ENCODE measurements around the gene TOR1AIP1.

The TOR1AIP1 gene

DNA sequence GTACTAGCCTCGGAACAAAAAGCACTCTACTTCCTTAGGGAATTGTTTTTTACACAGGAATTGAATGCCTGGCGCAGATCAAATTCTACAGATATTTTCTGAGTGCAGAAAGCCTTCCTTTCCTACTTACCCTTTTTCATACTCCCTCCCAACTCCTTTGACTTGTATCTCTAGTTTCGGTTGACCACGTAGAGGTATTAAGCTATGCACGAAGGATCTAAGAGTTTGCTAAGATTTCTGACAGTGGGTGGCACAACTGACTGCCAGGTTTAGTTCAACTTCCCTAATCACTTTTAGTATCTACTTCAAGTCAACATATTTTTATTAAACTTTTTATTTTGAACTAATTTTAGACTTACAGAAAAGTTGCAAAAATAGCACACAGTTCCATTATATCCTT lies 9.5 kb upstream of the TOR1AIP1 start:
- Mint-ChIP-seq H3K4me1 (ENCODE audit: low read depth) (peaks cover 44% of the 10 kb centered on the region), H3K27me3 (no peaks in the 10 kb centered on the region), H3K27ac (peak overlapping the region; percentile 38), H3K36me3 (ENCODE audit: low read depth) (peaks cover 47% of the 10 kb centered on the region), H3K9me3 (no peaks in the 10 kb centered on the region), H3K4me3 (no peak overlapping the region)

DNA sequence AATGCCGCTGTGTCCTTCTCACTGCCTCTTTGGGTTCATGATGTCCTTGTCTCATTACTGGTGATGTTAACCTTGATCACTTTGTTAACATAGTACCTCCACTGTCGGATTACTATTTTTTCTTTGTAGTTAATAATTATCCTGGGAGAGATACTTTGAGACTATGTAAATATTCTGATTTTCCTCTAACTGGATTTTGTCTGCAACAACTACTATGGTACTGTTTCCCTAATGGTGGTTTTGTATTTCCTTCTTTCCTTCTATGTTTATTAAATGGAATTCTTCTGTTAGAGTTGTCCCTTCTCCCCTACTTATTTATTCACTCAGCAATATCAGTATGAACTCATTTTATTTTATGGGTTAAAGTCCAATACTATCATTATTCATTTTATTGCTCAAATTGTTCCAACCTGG lies 8.6 kb upstream of the TOR1AIP1 start:
- no peaks in the 10 kb centered on the region for H3K27me3 Mint-ChIP-seq
- peaks cover 43% of the 10 kb centered on the region for H3K36me3 Mint-ChIP-seq (ENCODE audit: low read depth)
- H3K4me1 Mint-ChIP-seq (ENCODE audit: low read depth): peaks cover 53% of the 10 kb centered on the region
- H3K27ac Mint-ChIP-seq: no peak overlapping the region
- no peaks in the 10 kb centered on the region for H3K9me3 Mint-ChIP-seq
- H3K4me3 Mint-ChIP-seq: no peak overlapping the region

GRCh38 chr1:179875596-179876299 lies 6.3 kb upstream of the TOR1AIP1 start:
- H3K9me3 Mint-ChIP-seq: no peaks in the 10 kb centered on the region
- H3K27me3 Mint-ChIP-seq: no peaks in the 10 kb centered on the region
- peak overlapping the region; percentile 17 for H3K4me3 Mint-ChIP-seq
- no peak overlapping the region for H3K27ac Mint-ChIP-seq
- peaks cover 43% of the 10 kb centered on the region for H3K36me3 Mint-ChIP-seq (ENCODE audit: low read depth)
- peaks cover 70% of the 10 kb centered on the region for H3K4me1 Mint-ChIP-seq (ENCODE audit: low read depth)

GRCh38 chr1:179876300-179876715 lies 5.8 kb upstream of the TOR1AIP1 start:
- no peaks in the 10 kb centered on the region for H3K9me3 Mint-ChIP-seq
- H3K36me3 Mint-ChIP-seq (ENCODE audit: low read depth): peaks cover 41% of the 10 kb centered on the region
- H3K27me3 Mint-ChIP-seq: no peaks in the 10 kb centered on the region
- peak overlapping the region; percentile 92 for H3K4me3 Mint-ChIP-seq
- H3K4me1 Mint-ChIP-seq (ENCODE audit: low read depth): peaks cover 73% of the 10 kb centered on the region
- peak overlapping the region; percentile 45 for H3K27ac Mint-ChIP-seq

- H3K4me1 Mint-ChIP-seq (ENCODE audit: low read depth): peaks cover 67% of the 10 kb centered on the region
- peaks cover 30% of the 10 kb centered on the region for H3K36me3 Mint-ChIP-seq (ENCODE audit: low read depth)
- no peaks in the 10 kb centered on the region for H3K27me3 Mint-ChIP-seq
- H3K27ac Mint-ChIP-seq: peak within 1 kb of the TSS; percentile 94
- peak within 1 kb of the TSS; percentile 92 for H3K4me3 Mint-ChIP-seq
- no peaks in the 10 kb centered on the region for H3K9me3 Mint-ChIP-seq
These were observed 4.4 kb upstream of the TOR1AIP1 start, which contains the start of gene TOR1AIP2 for GRCh38 chr1:179877586-179878265. Gene TOR1AIP2 (minus strand): TSS chr1:179877803. CDS start chr1:179852665, 25,138 bp downstream.

DNA sequence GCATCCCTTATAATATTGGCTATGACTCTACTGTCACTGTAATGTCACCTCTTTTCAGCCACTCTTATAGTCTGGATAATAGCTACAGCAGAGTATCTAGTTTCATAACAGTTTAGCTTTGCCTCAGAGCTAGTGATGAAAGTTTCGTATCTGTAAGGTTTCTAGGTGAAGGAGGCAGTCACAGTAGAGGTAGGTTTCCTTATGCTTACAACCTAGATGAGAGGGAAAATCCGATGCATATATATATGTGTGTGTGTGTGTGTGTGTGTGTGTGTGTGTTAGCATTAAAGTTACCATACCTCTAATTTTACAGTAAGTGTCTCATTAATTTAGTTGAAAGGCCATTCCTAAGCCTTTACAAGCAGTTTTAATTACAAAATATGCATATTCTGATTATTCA lies 2.3 kb upstream of the TOR1AIP1 start:
- H3K36me3 Mint-ChIP-seq (ENCODE audit: low read depth): peaks cover 25% of the 10 kb centered on the region
- H3K4me3 Mint-ChIP-seq: no peak overlapping the region
- no peak overlapping the region for H3K27ac Mint-ChIP-seq
- H3K9me3 Mint-ChIP-seq: no peaks in the 10 kb centered on the region
- no peaks in the 10 kb centered on the region for H3K27me3 Mint-ChIP-seq
- H3K4me1 Mint-ChIP-seq (ENCODE audit: low read depth): peaks cover 67% of the 10 kb centered on the region

DNA sequence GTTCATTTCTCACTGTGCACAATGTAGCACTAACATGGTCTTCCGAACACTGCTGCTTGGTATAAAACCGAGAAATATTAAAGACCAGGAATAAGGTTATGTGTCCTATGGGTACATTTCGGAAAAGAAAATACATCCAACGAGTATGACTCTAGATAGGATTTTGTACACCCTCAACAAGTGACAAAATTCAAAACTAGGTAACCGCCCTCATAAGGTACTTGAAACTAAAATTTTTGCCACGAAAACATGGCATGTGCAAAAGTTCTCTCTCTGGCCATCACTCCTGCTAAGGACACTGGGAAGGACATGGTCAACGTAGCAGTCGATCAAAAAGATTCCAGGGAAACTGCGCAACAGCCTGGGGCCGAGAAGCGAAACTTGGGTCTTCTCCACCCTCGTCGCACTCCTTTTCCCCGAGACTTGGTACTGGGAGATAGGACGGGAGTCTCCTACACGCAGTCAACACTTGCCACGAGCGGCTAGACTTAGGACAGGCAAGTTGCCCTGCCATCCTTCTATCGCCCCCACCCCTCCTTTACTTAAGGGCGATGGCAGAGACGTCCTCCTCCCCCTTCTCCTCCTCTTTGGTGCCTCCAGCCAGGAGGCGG lies 338 bp upstream of the TOR1AIP1 start:
- no peaks in the 10 kb centered on the region for H3K27me3 Mint-ChIP-seq
- H3K4me1 Mint-ChIP-seq (ENCODE audit: low read depth): peaks cover 68% of the 10 kb centered on the region
- peak overlapping the region; percentile 94 for H3K4me3 Mint-ChIP-seq
- no peaks in the 10 kb centered on the region for H3K9me3 Mint-ChIP-seq
- peak overlapping the region; percentile 99 for H3K27ac Mint-ChIP-seq
- H3K36me3 Mint-ChIP-seq (ENCODE audit: low read depth): peaks cover 26% of the 10 kb centered on the region

- H3K36me3 Mint-ChIP-seq (ENCODE audit: low read depth): peaks cover 31% of the 10 kb centered on the region
- no peaks in the 10 kb centered on the region for H3K9me3 Mint-ChIP-seq
- peak overlapping the region; percentile 99 for H3K27ac Mint-ChIP-seq
- H3K27me3 Mint-ChIP-seq: no peaks in the 10 kb centered on the region
- peaks cover 72% of the 10 kb centered on the region for H3K4me1 Mint-ChIP-seq (ENCODE audit: low read depth)
- H3K4me3 Mint-ChIP-seq: peak overlapping the region; percentile 94
These were observed 1.1 kb downstream of the TOR1AIP1 start for GRCh38 chr1:179883040-179883744.

DNA sequence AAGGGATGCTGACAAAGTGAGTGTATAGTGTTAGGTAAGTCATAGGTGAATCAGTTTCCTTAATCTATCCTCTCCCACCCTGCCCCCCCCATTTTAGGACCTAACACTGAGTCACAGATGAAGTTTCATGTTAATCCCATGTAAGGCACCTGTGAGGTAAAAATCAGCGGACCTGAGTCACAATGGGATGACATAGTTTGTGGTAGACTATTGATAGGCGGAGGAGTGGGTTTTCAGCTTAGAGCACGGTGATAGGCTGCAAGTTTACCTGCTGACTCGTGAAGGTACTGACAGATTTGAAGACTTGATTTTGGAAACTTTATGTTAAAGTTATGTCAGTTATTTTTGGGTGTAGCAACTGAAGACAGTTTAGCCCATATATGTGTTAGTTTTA lies 1.7 kb downstream of the TOR1AIP1 start:
- peaks cover 31% of the 10 kb centered on the region for H3K36me3 Mint-ChIP-seq (ENCODE audit: low read depth)
- H3K4me1 Mint-ChIP-seq (ENCODE audit: low read depth): peaks cover 69% of the 10 kb centered on the region
- H3K27ac Mint-ChIP-seq: peak overlapping the region; percentile 99
- H3K4me3 Mint-ChIP-seq: peak overlapping the region; percentile 94
- no peaks in the 10 kb centered on the region for H3K9me3 Mint-ChIP-seq
- no peaks in the 10 kb centered on the region for H3K27me3 Mint-ChIP-seq

GRCh38 chr1:179888071-179888470 lies 6.0 kb downstream of the TOR1AIP1 start:
- Mint-ChIP-seq H3K27me3 (no peaks in the 10 kb centered on the region), H3K4me1 (ENCODE audit: low read depth) (peaks cover 46% of the 10 kb centered on the region)

DNA sequence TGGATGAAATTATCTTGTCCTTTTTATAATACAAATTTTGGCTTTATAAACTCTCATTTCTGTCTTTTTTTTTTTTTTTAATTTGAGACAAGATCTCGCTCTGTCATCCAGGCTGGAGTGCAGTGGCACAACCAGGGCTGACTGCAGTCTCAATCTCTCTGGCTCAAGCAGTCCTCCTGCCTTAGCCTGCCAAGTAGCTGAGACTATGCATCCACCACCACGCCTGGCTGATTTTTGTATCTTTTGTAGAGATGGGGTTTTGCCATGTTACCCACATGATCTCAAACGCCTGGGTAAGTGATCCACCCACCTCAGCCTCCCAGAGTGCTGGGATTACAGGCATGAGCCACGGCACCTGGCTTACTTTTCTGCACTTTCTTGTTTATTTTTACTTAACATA lies 7.5 kb downstream of the TOR1AIP1 start:
- Mint-ChIP-seq H3K27ac (no peak overlapping the region), H3K27me3 (no peaks in the 10 kb centered on the region), H3K4me3 (no peak overlapping the region), H3K36me3 (ENCODE audit: low read depth) (peaks cover 36% of the 10 kb centered on the region), H3K4me1 (ENCODE audit: low read depth) (peaks cover 36% of the 10 kb centered on the region), H3K9me3 (no peaks in the 10 kb centered on the region)

More at GRCh38 chr1:179888071-179888470, 6.0 kb downstream of the TOR1AIP1 start:
- H3K36me3 Mint-ChIP-seq (ENCODE audit: low read depth): peaks cover 44% of the 10 kb centered on the region
- no peak overlapping the region for H3K27ac Mint-ChIP-seq
- H3K4me3 Mint-ChIP-seq: no peak overlapping the region
- H3K9me3 Mint-ChIP-seq: no peaks in the 10 kb centered on the region

- Mint-ChIP-seq H3K27ac (no peak overlapping the region), H3K4me3 (no peak overlapping the region), H3K36me3 (ENCODE audit: low read depth) (peaks cover 49% of the 10 kb centered on the region), H3K9me3 (no peaks in the 10 kb centered on the region), H3K4me1 (ENCODE audit: low read depth) (peaks cover 6% of the 10 kb centered on the region), H3K27me3 (no peaks in the 10 kb centered on the region)
These were observed 28.8 kb downstream of the TOR1AIP1 start for GRCh38 chr1:179910934-179911333.

DNA sequence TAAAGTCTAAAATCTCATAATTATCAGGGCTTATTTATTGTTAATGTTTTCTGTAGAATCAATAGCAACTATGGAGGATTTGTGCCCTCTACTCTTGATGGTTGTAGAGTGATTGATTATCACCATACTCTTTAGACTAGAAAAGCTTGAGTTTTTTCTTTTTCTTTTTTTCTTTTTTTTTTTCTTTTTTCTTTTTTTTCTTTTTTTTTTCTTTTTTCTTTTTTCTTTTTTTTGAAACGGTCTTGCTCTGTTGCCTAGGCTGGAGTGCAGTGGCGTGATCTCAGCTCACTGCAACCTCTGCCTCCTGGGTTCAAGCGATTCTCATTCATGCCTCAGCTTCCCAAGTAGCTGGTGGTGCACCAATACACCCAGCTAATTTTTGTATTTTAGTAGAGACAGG lies 29.7 kb downstream of the TOR1AIP1 start:
- Mint-ChIP-seq H3K4me1 (ENCODE audit: low read depth) (peaks cover 6% of the 10 kb centered on the region), H3K4me3 (no peak overlapping the region), H3K9me3 (no peaks in the 10 kb centered on the region), H3K36me3 (ENCODE audit: low read depth) (peaks cover 49% of the 10 kb centered on the region), H3K27me3 (no peaks in the 10 kb centered on the region), H3K27ac (no peak overlapping the region)

DNA sequence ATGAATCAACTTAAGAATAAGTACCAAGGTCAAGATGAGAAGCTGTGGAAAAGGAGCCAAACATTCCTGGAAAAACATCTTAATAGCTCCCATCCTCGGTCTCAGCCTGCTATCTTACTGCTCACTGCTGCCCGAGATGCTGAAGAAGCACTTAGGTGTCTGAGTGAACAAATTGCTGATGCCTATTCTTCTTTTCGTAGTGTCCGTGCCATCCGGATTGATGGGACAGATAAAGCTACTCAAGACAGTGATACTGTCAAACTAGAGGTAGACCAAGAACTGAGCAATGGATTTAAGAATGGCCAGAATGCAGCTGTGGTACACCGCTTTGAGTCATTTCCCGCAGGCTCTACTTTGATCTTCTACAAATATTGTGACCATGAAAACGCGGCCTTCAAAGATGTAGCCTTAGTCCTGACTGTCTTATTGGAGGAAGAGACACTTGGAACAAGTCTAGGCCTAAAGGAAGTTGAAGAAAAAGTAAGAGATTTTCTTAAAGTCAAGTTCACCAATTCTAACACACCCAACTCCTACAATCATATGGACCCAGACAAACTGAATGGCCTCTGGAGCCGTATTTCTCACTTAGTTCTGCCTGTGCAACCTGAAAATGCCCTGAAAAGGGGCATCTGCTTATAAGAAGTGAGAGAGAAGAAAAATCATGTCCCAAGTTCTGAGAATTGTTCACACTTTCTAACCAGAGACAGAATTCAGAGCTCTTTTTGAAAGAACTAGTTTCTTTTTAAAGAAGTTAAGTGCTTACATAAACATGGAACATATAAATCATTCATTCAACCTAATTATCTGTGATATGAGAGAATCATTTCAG lies 35.7 kb downstream of the TOR1AIP1 start:
- Mint-ChIP-seq H3K27me3 (no peaks in the 10 kb centered on the region), H3K36me3 (ENCODE audit: low read depth) (peaks cover 55% of the 10 kb centered on the region), H3K4me1 (ENCODE audit: low read depth) (peaks cover 15% of the 10 kb centered on the region), H3K9me3 (no peaks in the 10 kb centered on the region), H3K4me3 (no peak overlapping the region), H3K27ac (peak overlapping the region; percentile 76)

Measured in stimulated activated naive CD8-positive, alpha-beta T cell treated with anti-CD3 and anti-CD28 coated beads, Interleukin-15, Interleukin-2, amounts not matched to agents 100 ng/mL and 50 ng/mL, for 24 hours (primary cell).